Cerebellar nuclear complex (tissue), 1 donor: Measurements from ENCODE around the gene ZSWIM3.
"Not testable (repeated sequence)": the region's sequence is repeated elsewhere in the genome, so short reads cannot be mapped to it uniquely, and the experiment has no call there.

Source experiments
- DNase-seq, 2 experiments: peaks; one replicate each; lab custom pipeline; 2025; lab: John Stamatoyannopoulos, UW

The ZSWIM3 gene

GRCh38 chr20:45890077-45890984 is 32.9 kb downstream of the ZSWIM3 start:
- DNase-seq = peak in 1 of 2 experiments; percentile 54

GRCh38 chr20:45890985-45891983 is 33.9 kb downstream of the ZSWIM3 start, which contains the start of the genes CTSA and NEURL2:
Gene CTSA (plus strand): TSS chr20:45891335. CDS start chr20:45891569, 234 bp downstream.
Gene NEURL2 (minus strand): TSS chr20:45891208. CDS start chr20:45890991, 217 bp downstream.
- peak in 1 of 2 experiments; percentile 57 for DNase-seq

GRCh38 chr20:45892049-45892825 is 34.8 kb downstream of the ZSWIM3 start:
- no peak for DNase-seq

GRCh38 chr20:45892828-45893500 is 35.5 kb downstream of the ZSWIM3 start:
- no peak for DNase-seq

- no peak for DNase-seq
Observed at GRCh38 chr20:45893831-45894230, 36.4 kb downstream of the ZSWIM3 start.

DNA sequence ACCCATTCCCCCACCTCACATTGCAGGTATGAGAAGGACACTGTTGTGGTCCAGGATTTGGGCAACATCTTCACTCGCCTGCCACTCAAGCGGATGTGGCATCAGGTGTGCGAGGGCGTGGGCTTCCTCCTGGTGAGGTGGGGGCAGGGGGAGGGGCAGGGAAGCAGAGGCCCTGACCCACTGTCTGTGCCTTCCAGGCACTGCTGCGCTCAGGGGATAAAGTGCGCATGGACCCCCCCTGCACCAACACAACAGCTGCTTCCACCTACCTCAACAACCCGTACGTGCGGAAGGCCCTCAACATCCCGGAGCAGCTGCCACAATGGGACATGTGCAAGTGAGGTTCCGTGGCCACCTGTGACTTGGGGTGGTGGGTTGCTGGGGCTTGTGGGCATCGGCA is 37.4 kb downstream of the ZSWIM3 start:
- no peak for DNase-seq

DNA sequence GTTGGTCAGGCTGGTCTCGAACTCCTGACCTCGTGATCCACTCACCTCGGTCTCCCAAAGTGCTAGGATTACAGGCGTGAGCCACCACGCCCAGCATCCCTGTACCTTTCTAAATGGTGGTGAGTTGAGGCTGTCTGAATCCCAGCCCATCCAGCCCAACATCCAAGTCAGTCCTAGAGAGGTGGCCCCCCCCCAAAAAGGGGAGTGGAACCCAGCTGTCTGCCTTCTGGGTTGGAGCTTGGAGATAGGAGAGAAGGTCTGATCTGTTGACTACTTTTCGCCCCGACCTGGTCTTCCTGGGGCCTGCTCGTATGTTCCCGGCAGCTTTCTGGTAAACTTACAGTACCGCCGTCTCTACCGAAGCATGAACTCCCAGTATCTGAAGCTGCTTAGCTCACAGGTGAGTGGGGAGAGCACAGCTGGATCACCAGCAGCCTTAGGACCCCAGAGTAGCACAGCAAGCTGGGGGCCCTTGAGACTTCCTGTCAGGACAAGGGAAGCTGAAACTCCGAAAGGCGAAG is 39.3 kb downstream of the ZSWIM3 start:
- no peak for DNase-seq

- DNase-seq = no peak
Observed at GRCh38 chr20:45897289-45897688, 39.9 kb downstream of the ZSWIM3 start.

DNA sequence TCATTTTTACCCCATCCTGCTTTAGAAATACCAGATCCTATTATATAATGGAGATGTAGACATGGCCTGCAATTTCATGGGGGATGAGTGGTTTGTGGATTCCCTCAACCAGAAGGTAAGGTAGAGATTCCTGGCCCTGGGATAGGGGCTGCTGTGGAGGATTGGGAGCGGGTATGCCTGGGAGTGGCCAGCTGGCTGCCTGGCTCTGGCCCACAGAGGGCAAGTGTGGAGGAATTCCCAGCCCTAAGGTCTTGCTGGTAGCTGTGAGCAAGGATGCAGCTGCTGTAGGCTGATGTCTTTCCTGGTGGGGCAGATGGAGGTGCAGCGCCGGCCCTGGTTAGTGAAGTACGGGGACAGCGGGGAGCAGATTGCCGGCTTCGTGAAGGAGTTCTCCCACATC is 40.3 kb downstream of the ZSWIM3 start:
- DNase-seq = no peak

DNA sequence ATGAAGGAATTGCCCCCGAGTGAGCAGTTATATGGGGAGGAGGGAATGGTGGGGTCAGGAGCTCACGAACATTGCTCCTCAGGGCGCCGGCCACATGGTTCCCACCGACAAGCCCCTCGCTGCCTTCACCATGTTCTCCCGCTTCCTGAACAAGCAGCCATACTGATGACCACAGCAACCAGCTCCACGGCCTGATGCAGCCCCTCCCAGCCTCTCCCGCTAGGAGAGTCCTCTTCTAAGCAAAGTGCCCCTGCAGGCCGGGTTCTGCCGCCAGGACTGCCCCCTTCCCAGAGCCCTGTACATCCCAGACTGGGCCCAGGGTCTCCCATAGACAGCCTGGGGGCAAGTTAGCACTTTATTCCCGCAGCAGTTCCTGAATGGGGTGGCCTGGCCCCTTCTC is 40.9 kb downstream of the ZSWIM3 start:
- DNase-seq = no peak

GRCh38 chr20:45899046-45899835 is 41.8 kb downstream of the ZSWIM3 start:
- DNase-seq = no peak

GRCh38 chr20:45901332-45901731 is 43.9 kb downstream of the ZSWIM3 start:
- not testable (repeated sequence) for DNase-seq

DNA sequence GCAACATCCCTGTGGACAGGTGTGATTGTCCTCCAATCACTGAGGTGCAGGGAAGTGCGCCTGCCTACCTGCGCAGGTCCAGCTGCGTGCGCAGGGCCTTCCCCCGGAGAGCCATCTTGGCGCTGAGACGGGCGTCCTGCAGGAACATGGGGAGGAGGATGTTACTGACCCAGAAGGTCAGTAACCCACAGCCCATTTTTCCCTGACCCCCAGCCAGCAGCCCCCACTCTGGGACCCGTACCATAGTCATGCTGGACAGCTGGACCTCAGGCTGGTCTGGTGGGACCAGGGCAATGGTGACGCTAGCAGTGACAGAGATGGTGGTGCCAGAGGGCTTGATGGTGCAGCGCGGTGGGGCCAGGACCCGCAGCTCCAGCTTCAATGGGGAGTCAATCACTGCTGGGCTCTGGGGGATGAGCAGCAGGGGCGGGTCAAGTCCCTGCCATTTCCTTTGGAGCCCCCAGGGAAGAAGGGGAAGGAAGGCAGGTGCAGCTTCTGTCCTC is 44.8 kb downstream of the ZSWIM3 start:
- no peak for DNase-seq

- DNase-seq = no peak
Observed at GRCh38 chr20:45904583-45905504, 47.4 kb downstream of the ZSWIM3 start.

GRCh38 chr20:45905505-45906079 is 48.2 kb downstream of the ZSWIM3 start:
- no peak for DNase-seq

DNA sequence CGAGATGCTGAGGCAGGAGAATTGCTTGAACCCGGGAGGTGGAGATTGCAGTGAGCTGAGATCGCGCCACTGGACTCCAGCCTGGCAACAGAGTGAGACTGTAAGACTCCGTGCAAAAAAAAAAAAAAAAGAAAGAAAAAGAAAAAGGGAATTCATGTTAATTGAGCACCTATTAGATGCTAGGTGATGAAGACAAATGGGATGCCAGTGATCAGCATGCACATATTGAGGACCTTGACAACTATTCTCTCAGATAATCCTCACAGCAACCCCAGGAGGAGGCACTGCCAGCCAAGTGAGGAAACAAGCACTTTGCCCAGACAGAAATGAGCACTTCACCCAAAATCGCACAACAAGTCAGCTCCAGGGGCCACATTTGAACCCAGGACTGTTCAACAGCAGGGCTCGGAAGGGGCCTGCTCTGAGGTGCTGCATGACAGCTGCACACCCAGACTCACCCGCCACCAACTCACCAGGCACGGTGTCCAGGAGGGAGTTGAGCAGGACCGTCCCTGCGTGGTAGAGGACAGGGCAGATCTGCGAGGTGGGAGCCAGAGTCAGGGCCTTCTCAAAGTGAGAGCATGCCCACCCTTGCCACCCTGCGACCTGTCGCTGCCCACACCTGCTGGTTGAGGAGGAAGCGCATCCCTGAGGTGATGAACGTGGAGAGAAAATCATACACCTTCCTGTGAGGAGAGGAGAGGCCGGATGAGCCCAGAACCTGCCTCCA is 50.0 kb downstream of the ZSWIM3 start:
- no peak for DNase-seq

DNA sequence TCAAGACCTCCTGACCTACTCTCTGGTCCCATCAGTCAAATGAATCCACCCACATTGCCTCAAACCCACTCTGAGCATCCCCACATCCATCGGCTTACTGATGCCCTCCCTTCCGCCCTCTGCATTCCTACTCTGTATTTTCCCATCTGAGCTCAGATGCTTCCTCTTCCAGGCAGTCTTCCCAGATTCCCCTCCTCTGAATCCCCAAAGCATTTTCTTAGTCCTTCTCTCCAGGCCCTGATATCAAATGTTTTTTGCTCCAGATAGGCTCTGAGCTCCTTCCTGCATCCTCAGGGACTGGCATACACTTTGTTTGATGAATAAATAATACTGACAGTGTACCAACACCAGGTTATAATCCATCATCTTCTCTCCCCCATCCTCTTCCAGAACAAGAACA is 50.7 kb downstream of the ZSWIM3 start:
- DNase-seq = no peak
